ENCODE measurements around the gene CDK14.

DNA sequence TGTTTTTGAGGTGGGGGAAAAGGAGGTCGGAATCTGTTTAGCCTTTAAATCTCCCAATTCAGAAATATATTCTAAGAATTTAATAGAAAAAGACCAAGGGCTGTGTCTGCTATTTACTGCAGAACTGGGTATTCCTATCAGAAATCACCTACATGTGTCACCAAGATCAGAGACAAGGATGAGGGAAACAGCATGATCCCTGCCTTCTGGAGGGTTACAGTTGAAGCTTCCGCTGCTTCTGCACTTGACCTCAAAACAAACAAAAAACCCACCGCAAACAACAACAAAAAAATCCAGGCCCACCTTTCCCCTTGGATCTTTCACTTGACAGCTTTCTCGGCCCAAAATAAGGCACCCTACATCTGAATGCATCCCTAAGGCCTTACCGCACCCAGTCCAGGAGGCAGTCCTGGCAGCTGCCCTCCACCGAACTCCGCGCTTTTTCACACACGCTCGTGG lies 750 bp upstream of the CDK14 start:
- TF ChIP-seq, protein P1, sequence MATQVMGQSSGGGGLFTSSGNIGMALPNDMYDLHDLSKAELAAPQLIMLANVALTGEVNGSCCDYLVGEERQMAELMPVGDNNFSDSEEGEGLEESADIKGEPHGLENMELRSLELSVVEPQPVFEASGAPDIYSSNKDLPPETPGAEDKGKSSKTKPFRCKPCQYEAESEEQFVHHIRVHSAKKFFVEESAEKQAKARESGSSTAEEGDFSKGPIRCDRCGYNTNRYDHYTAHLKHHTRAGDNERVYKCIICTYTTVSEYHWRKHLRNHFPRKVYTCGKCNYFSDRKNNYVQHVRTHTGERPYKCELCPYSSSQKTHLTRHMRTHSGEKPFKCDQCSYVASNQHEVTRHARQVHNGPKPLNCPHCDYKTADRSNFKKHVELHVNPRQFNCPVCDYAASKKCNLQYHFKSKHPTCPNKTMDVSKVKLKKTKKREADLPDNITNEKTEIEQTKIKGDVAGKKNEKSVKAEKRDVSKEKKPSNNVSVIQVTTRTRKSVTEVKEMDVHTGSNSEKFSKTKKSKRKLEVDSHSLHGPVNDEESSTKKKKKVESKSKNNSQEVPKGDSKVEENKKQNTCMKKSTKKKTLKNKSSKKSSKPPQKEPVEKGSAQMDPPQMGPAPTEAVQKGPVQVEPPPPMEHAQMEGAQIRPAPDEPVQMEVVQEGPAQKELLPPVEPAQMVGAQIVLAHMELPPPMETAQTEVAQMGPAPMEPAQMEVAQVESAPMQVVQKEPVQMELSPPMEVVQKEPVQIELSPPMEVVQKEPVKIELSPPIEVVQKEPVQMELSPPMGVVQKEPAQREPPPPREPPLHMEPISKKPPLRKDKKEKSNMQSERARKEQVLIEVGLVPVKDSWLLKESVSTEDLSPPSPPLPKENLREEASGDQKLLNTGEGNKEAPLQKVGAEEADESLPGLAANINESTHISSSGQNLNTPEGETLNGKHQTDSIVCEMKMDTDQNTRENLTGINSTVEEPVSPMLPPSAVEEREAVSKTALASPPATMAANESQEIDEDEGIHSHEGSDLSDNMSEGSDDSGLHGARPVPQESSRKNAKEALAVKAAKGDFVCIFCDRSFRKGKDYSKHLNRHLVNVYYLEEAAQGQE (IDR thresholded peaks at IDR 0.05; ENCODE audit: borderline replicate concordance): no peak
- TF ChIP-seq, protein P2, sequence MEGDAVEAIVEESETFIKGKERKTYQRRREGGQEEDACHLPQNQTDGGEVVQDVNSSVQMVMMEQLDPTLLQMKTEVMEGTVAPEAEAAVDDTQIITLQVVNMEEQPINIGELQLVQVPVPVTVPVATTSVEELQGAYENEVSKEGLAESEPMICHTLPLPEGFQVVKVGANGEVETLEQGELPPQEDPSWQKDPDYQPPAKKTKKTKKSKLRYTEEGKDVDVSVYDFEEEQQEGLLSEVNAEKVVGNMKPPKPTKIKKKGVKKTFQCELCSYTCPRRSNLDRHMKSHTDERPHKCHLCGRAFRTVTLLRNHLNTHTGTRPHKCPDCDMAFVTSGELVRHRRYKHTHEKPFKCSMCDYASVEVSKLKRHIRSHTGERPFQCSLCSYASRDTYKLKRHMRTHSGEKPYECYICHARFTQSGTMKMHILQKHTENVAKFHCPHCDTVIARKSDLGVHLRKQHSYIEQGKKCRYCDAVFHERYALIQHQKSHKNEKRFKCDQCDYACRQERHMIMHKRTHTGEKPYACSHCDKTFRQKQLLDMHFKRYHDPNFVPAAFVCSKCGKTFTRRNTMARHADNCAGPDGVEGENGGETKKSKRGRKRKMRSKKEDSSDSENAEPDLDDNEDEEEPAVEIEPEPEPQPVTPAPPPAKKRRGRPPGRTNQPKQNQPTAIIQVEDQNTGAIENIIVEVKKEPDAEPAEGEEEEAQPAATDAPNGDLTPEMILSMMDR (IDR thresholded peaks at IDR 0.05; ENCODE audit: poor library complexity, severe bottlenecking): no peak
- TF ChIP-seq EP300 (conservative IDR thresholded peaks at IDR 0.05; ENCODE audit: poor library complexity, severe bottlenecking) (no peak), EZH2 (IDR thresholded peaks at IDR 0.05; ENCODE audit: borderline replicate concordance, insufficient read depth, low read length, poor library complexity, severe bottlenecking) (no peak), POLR2AphosphoS5 (IDR thresholded peaks at IDR 0.05) (no peak), TAF1 (IDR thresholded peaks at IDR 0.05; ENCODE audit: low read depth) (no peak)
